ENCODE data around the gene CREB1.

DNA sequence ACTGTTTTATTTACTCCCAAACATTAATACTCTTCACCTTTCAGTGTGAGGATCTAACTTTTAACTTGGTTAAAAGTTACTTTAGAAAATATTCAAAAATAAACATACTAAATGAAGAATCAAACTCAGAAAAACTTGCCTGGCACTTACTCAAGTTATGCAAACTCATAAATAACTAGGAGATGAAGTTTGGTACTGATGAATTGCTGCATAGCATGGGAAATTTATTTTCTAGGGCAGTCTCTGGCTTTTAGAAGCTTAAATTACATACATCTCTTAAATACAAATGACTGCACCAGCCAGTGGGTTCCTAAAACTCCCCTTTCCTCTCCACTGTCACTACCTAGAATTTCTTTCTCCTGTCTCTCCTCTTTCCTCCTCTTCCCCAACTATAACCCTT is 46.7 kb upstream of the CREB1 start:
- TF ChIP-seq, protein P1, sequence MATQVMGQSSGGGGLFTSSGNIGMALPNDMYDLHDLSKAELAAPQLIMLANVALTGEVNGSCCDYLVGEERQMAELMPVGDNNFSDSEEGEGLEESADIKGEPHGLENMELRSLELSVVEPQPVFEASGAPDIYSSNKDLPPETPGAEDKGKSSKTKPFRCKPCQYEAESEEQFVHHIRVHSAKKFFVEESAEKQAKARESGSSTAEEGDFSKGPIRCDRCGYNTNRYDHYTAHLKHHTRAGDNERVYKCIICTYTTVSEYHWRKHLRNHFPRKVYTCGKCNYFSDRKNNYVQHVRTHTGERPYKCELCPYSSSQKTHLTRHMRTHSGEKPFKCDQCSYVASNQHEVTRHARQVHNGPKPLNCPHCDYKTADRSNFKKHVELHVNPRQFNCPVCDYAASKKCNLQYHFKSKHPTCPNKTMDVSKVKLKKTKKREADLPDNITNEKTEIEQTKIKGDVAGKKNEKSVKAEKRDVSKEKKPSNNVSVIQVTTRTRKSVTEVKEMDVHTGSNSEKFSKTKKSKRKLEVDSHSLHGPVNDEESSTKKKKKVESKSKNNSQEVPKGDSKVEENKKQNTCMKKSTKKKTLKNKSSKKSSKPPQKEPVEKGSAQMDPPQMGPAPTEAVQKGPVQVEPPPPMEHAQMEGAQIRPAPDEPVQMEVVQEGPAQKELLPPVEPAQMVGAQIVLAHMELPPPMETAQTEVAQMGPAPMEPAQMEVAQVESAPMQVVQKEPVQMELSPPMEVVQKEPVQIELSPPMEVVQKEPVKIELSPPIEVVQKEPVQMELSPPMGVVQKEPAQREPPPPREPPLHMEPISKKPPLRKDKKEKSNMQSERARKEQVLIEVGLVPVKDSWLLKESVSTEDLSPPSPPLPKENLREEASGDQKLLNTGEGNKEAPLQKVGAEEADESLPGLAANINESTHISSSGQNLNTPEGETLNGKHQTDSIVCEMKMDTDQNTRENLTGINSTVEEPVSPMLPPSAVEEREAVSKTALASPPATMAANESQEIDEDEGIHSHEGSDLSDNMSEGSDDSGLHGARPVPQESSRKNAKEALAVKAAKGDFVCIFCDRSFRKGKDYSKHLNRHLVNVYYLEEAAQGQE (IDR thresholded peaks at IDR 0.05; ENCODE audit: low read depth) = no peak
- TF ChIP-seq TEAD4 (IDR thresholded peaks at IDR 0.05) (no peak), TAF1 (IDR thresholded peaks at IDR 0.05; ENCODE audit: low read depth) (no peak), EP300 (IDR thresholded peaks at IDR 0.05; ENCODE audit: borderline replicate concordance) (no peak), CEBPB (IDR thresholded peaks at IDR 0.05) (no peak), RAD21 (IDR thresholded peaks at IDR 0.05; ENCODE audit: low read depth) (no peak), USF1 (IDR thresholded peaks at IDR 0.05) (no peak)
- TF ChIP-seq, protein P2, sequence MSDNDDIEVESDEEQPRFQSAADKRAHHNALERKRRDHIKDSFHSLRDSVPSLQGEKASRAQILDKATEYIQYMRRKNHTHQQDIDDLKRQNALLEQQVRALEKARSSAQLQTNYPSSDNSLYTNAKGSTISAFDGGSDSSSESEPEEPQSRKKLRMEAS (IDR thresholded peaks at IDR 0.05) = no peak
